ENCODE results near the gene ITGB7. TPM values are rescaled to one million over a fixed set of nuclear protein-coding genes. Genes with fewer than 3 reads are reported as not detected.

ITGB7 gene
- total RNA-seq, 1 experiment from 2014 or later = 0.98 TPM

GRCh38 chr12:53195516-53196420, 11.3 kb downstream of the ITGB7 start:
- CTCF ChIA-PET = interaction anchor here (0.5 to 1.4 kb wide), 3 partner anchors 131 to 148 kb away, joined by 3 to 4 read pairs (median 3); no protein-coding TSS in a partner anchor
- BruUV-seq (replicated peaks) = no TSS peak
- TF ChIP-seq REST (IDR thresholded peaks at IDR 0.05; ENCODE audit: insufficient read depth in 1 of 2, low read depth in 2 of 2, low read length in 1 of 2) (no peak), TCF7L2 (IDR thresholded peaks at IDR 0.05; ENCODE audit: low read depth, low read length) (no peak), CTCF (IDR thresholded peaks at IDR 0.05) (no peak), SIN3A (IDR thresholded peaks at IDR 0.05; ENCODE audit: borderline replicate concordance, insufficient read depth, low read depth, low read length) (no peak), POLR2AphosphoS5 (IDR thresholded peaks at IDR 0.05; ENCODE audit: low read depth, low read length) (no peak)
- Histone ChIP-seq H3K4me3 (ENCODE audit: low read depth in 2 of 2, low read length in 2 of 2) (no peak overlapping the region), H3K36me3 (ENCODE audit: control insufficient read depth, insufficient read depth, low read length) (no peaks in the 10 kb centered on the region), H3K4me1 (ENCODE audit: control insufficient read depth, insufficient read depth, low read length) (no peaks in the 10 kb centered on the region), H3K27ac (ENCODE audit: low read length) (no peak overlapping the region), H3K9me3 (ENCODE audit: control insufficient read depth, insufficient read depth, low read depth, low read length) (no peaks in the 10 kb centered on the region), H3K27me3 (ENCODE audit: control insufficient read depth, insufficient read depth, low read length) (no peaks in the 10 kb centered on the region)
- DNase-seq (ENCODE audit: low read depth, low spot score) (no peak), ATAC-seq (no peak)
- in situ Hi-C loops (cut with HindIII; ENCODE audit: low pct_unique_long_range_greater_than_20kb, low sequenced_read_pairs) (no loop called here), intact Hi-C loops (cut with micrococcal nuclease; ENCODE audit: unreplicated experiment) (no loop called here)
- POLR2A ChIA-PET = interaction anchor here (0.5 kb wide), 1 partner anchor 153 kb away, joined by 7 read pairs; no protein-coding TSS in a partner anchor

- Histone ChIP-seq H3K9me3 (ENCODE audit: control insufficient read depth, insufficient read depth, low read depth, low read length) (no peaks in the 10 kb centered on the region), H3K4me3 (ENCODE audit: low read depth in 2 of 2, low read length in 2 of 2) (no peak overlapping the region), H3K27ac (ENCODE audit: low read length) (no peak overlapping the region), H3K4me1 (ENCODE audit: control insufficient read depth, insufficient read depth, low read length) (no peaks in the 10 kb centered on the region), H3K36me3 (ENCODE audit: control insufficient read depth, insufficient read depth, low read length) (no peaks in the 10 kb centered on the region), H3K27me3 (ENCODE audit: control insufficient read depth, insufficient read depth, low read length) (no peaks in the 10 kb centered on the region)
- intact Hi-C loops (cut with micrococcal nuclease; ENCODE audit: unreplicated experiment) (no loop called here), in situ Hi-C loops (cut with HindIII; ENCODE audit: low pct_unique_long_range_greater_than_20kb, low sequenced_read_pairs) (no loop called here)
- POLR2A ChIA-PET = interaction anchor here (0.5 kb wide), 1 partner anchor 154 kb away, joined by 7 read pairs; no protein-coding TSS in a partner anchor
- DNase-seq (ENCODE audit: low read depth, low spot score) (no peak), ATAC-seq (no peak)
- TF ChIP-seq SIN3A (IDR thresholded peaks at IDR 0.05; ENCODE audit: borderline replicate concordance, insufficient read depth, low read depth, low read length) (no peak), TCF7L2 (IDR thresholded peaks at IDR 0.05; ENCODE audit: low read depth, low read length) (no peak), CTCF (IDR thresholded peaks at IDR 0.05) (no peak), POLR2AphosphoS5 (IDR thresholded peaks at IDR 0.05; ENCODE audit: low read depth, low read length) (no peak), REST (IDR thresholded peaks at IDR 0.05; ENCODE audit: insufficient read depth in 1 of 2, low read depth in 2 of 2, low read length in 1 of 2) (no peak)
- no TSS peak for BruUV-seq (replicated peaks)
- CTCF ChIA-PET = interaction anchor here (0.5 to 1.4 kb wide), 3 partner anchors 130 to 149 kb away, joined by 3 to 4 read pairs (median 3); no protein-coding TSS in a partner anchor
Measured at GRCh38 chr12:53194973-53195372, 12.1 kb downstream of the ITGB7 start.

All from Panc1 (cell line).